GM21529 (cell line): ENCODE data around the gene SNED1.

ENCODE experiments used
- ATAC-seq: cut with Tn5 transposase; IDR thresholded peaks from one replicate; pipeline ENCODE4 v1.9.1; 2021; ENCODE audit not compliant: unreplicated experiment

The SNED1 gene

DNA sequence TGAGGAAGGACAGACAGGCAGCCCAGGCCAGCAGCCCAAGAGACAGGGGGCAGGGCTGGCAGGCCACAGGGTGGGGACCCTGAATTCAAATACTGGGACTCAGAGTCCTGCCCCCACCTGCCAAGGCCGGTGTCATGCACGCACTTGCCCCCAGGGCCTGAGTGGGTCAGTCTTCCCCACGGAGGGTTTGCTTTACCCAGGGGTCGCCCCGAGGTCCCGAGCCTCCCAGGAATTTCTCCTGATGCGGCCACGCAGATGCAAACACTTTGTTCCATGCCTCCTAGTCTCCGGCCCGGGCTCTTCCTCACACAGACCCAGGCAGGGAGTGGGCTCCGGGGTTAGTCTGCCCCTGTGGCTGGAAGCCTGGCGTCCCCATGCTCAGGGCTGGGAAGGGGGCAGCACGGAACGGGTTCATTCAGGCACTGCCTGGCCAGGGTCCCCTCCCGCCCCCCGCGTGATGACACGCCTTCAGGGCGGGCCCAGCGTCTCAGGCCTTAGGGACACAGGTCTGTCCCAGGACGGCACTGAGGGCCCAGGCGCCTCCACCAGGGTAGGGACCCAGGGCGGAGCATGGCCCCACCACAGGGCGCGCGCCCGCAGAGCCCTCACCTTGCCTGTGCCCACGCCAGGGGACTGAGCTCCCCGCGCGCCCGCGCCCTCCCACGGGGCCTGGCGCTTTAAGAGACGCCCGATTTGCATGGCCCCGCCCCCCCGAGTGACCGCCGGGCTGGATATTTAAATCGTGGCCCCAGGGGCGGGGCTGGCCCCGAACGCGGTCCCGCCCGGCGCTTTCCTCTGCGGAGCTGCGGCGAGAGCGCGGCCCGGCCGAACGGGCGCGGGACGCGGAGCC is at the start of gene SNED1:
TSS of gene SNED1 (plus strand) at position 763 of the 850 bp plus-strand sequence. CDS start 220 bp downstream, outside the sequence.
- ATAC-seq: peak; percentile 70

DNA sequence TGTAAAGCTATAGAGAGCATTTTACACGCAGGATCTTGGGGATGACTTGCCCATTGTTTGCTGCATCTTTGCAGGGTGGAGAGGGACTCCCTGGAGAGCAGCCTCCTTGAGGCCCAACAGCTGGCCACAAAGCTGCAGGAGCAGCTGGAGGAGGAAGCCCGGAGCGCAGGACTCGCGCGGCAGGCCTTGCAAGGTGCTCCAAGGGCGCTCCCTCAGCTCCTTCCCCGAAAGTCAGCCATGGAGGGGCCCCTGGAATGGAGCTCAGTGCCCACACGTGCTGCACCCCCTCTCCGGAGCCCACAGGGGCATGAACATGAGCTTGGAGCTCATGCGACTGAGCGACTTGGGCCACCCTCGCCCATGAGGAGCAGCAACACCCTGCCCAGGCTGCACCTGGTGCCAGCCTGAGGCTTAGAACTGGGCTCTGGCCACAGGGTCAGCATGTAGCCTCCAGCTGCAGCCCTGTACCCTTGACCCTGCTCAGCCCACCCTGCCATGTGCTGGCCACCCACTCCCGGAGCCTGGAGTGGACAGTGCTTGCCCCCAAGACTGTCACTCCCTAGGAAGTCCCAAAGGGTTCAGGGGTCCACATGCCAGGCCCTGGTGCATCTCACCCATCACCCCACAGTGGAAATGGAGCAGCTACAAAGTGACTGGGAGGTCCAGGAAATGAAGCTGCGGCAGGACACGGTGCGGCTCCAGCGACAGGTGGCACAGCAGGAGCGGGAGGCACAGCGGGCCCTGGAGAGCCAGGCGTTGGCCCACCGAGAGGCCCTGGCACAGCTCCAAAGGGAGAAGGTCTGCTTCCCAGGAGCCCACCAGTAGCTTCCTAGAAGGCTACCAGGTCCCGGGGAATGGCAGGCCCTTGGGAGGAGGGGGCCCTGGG is 49.3 kb upstream of the SNED1 start:
- no peak for ATAC-seq

DNA sequence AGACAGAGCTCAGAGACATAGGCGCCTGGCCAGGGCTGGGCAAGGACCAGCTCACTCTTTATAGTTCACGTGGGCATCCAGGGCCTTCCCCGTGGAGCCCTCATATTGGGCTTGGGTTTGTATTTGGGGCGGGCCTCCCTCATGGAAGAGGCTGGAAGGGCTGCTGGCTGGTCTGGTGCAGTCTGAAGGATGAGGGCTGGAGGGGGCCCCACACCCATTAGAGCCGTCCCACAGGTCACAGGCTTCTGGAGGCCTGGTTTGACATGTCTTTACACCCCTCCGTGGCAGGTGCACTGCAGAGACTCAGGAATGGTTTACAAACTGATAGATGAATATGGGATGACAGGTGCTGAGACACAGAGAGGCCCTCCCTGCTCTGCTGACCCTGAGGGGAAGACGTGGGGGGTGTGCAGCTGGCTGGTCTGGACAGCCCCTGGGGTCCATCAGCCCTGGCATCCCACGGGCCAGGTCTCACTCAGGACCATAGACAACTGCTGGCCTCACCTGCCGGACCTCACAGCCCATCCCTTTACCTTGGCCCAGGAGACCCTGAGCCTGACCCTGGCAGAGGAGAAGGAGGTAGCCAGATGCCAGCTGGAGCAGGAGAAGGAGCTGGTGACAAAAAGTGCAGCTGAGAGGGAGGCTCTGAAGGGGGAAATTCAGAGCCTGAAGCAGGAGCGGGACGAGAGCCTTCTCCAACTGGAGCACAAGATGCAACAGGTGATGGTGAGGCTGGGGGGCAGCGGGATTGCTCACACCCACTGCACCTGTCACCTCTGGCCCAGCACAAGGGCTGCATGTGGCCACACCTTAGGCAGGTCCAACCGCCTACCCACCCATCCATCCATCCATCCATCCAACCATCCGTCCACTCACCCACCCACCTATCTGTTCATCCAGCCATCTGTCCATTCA is 48.4 kb upstream of the SNED1 start:
- ATAC-seq: no peak

DNA sequence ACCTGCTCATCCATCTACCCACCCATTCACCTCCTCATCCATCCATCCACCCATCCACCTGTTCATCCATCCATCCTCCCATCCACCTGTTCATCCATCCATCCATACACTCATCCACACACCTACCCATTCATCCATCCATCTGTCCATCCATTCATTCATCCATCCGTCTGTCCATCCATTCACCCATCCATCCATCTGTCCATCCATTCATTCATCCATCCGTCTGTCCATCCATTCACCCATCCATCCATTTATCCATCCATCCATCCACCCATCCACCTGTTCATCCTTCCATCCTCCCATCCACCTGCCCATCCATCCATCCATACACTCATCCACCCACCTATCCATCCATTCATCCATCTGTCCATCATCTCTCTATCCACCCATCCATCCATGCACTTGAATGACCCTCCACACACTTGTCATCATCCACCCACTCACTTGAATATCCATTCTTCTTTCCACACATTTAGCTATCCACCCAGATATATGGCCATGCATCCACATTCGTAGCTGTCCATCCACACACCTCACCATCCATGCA is 47.3 kb upstream of the SNED1 start:
- ATAC-seq: no peak

DNA sequence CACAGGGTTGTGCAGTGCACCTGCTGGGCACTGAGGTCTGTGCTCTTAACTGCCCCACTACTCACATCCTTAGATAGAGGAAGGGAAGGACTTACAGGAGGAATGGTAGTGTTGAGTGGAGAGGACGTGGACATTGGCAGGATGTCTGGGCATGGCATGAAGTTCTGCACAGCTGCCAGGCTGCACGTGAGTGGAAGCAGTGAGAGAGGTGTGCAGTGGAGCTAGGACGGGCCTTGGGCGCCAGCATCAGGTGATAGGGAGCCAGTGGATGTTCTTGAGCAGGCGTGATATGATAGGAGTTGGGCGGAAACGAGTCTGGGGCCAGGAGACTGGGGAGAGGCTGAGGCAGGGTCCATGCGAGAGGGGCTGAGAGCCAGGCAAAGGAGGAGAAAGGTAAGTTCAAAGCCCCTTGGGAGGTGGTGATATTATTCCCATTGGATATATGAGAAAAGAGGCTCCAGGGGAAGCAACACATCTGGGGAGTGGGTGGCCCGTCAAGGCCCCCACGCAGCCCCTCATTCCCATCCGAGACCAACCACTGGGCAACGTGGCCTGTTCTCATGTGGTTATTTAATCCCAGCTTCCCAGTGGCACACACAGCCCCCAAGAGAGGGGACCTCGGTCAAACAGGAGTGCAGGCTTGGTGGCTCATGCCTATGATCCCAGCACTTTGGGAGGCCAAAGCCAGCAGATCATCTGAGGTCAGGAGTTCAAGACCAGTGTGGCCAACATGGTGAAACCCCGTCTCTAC is 45.7 kb upstream of the SNED1 start:
- no peak for ATAC-seq

DNA sequence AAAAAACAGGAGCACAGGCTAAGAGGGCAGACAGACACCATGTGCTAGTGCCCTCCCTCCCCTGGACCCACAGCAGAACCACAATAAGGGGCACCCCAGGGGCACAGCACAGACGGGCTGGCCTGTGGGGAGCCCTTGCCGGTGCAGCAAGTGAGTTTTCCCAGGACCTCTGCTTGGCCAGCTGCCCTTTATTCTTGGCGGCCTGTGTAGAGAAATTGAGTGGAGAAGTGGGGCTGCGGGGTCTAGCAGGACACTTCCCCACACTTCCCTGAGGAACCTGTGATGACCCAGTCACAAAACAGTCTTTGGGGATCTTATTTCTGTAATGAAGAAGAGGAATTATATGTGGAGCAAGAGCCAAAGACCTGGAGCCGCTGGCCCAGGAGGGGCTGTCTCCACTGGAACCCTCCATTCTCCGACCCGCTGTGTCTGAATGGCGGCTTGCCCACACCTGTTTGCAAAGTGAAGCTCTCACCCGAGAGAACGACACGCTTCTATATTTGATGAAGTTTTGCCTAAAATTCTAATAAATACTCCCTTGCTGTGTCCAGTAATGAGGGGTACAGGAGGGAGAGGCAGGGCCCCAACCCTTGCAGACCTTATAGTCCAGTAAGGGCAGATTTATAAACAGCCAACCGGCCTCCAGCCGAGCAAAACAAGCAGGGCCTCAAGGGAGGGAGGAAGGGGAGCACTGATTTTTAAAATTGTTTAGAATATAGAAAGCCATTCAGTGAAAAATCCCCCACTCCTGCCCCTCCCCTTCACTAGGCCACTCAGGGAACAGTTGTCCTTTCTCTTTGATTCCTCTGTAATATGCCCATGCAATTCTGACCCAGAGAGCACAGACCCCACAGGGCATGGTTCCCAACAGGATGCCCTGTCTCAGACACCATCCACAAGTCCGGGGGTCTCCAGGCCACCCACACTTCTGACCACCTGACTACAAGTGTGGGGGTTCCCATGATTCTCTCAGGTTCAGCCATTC is 44.7 kb upstream of the SNED1 start:
- no peak for ATAC-seq

DNA sequence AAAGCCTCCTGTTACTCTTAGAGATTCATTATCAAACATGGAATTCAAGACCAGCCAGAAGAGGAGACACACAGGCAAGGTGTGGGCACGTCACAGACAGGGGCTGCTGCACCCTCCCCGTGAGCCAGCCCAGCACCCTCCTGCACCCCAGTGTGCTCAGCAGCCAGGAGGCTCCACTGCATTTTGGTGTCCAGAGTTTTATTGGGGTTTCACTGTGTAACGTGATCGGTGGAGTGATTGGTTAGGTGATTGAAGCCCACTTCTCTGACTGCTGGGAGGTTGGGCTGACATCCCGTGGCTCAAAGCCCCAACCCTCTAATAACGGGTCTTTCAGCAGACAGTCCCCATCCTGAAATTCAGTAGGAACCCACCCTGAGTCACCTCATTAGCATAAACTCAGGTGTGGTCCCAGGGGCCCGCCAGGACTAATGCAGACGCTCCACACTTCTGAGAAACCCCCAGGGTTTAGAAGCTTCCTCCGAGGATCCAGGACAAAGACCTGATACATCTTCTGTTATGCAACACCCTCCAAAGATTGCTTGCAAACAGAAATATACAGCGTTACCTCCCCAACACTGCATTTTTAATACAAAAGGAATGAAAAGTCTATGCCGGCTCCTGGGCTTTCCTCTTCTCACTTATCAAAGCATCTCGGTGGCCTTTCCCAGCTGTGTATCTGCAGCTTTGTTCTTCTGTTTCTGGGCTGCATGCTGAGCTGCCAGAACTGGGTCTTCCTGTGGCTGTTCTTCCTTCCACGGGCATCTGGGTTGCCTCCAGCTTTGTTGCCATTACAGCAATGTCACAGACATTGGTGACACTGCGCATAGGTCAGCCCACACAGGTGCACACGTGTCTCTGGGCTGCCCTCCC is 43.7 kb upstream of the SNED1 start:
- no peak for ATAC-seq

DNA sequence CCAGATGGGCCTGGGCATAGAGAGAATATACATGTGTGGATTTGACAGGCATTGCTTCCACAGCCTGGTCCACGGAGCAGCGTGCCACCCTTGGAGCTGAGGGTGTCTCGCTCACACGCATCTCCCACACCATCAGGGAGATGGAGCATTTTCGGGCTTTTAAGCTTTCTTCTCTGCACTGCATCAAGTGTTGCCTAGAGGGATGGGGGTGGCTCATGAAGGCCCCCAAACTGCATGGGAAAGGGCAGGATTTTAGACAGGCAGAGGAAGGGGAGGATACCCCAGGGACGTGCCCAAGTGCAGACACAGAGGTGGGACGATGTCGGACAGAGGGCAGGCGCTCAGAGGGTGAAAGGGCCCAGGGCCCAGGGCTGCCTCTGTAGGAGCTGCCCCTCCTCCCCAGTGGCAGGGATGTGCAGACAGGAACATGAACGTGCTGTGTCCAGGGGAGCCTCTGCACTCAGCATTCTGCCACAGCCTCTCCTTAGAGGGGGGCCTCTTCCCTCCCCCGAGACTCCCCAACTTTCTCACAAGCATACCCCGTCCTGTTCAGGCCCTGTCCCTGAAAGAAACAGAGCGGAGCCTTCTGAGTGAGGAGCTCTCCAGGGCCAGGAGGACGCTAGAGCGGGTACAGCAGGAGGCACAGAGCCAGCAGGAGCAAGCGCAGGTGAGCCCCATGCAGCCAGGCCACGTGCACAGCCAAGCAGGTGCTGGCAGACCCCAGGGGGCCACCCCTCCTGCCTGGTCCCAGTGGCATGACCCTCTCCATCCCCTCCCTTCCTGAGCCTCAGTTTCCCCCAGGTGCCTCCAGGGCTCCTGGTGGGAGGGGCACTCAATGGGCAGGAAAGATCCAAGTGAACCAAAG is 42.9 kb upstream of the SNED1 start:
- ATAC-seq: no peak

DNA sequence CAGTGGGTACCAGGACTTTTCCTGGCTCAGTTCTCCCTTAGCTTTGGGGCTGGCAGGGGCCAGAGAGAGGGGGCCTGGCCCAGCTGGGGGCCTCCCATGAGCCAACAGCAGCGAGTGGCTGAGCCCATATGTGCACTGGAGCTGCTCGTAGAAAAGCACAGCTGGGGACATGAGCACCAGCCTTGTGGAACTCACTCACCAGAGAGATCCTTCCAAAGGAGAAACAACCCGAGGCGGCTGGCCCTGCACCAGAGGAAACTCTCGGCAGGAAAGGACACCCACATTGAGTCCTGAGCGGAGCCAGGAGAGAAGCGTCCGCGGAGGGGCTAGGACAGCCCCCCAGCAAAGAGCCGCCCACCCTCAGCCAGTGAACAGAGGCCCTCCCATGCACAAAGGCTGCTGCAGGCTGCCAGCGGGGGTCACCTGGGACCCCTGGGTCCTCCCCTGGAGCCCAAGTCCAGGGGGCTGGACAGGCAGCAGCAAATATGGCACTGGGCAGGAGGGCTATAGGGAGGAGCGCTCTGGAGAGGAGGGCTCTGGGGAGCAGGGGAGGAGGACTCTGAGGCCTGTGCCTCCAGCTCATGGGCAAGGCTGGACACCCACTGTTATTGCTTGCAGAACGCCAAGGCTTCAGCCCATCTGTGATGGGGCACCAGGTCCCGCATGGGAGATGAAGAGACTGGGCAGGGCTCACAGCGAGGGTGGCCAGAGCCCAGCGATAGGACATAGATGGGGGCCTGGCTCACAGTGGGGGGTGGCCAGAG is 42.1 kb upstream of the SNED1 start:
- ATAC-seq: no peak

DNA sequence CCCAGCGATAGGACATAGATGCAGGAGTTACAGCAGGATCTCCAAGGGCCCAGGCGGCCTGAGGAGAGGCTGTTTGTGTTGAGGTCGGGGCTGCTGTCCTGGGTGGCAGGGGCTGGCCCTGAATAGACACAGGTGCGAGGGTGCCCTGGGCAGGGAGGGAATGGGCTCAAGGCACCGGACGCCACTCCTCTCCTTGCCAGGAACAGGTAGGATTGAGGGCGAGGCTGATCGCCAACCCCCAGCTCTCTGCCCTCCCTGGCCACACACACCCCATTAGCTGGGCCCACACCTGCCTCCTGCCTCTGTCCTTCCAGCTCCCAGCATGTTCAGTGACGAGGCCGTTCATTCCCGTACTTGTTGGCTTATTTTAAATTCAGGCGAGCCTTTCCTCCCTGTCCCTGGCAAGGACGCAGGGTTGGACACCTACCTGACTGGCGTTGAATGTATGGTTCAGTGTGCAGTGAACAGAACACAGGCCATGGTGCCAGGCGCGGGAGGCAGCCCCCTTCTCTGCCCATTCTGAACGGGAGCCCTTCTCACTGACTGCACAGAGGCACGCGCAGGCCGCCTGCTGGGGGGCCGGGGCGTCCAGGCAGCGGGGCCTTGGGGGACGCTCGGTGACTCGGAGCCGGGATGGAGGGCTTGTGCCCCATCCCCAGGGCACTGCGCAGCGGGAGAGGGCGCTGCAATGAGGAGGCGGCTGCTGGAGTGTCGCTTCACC is 41.3 kb upstream of the SNED1 start:
- no peak for ATAC-seq

DNA sequence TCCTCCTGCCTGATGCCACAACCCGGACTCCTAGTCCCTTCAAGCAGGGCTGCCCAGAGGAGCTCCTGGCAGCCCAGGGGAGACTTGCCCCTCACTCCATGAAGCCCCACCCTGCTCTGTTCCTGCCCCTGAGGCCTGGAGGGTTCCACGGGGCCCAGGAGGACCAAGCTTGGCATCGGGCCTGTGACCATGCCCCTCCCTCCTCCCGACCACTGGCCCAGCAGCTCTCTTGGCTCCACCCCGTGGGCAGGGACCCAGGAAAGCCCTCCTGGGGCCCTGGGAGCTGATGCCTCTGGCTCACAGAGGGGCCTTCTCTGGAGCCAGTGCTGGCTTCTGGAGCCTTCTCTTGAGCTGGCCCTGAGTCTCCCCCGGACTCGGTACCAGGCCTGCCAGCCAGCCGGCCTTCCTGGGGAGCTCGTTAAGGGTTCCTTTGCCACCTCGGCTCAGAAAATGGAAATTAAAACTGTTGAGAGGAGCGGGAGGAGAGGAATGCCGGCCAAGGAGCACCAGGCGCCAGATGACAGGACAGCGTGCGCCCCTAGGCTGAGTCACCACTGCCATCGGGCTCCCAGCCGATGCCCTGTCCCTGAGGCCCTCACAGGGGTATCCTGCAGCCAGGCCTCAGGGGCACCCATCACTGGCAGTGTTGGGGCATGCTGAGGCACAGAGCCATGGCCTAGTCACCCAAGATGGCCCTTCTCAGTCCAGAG is 40.6 kb upstream of the SNED1 start:
- no peak for ATAC-seq

DNA sequence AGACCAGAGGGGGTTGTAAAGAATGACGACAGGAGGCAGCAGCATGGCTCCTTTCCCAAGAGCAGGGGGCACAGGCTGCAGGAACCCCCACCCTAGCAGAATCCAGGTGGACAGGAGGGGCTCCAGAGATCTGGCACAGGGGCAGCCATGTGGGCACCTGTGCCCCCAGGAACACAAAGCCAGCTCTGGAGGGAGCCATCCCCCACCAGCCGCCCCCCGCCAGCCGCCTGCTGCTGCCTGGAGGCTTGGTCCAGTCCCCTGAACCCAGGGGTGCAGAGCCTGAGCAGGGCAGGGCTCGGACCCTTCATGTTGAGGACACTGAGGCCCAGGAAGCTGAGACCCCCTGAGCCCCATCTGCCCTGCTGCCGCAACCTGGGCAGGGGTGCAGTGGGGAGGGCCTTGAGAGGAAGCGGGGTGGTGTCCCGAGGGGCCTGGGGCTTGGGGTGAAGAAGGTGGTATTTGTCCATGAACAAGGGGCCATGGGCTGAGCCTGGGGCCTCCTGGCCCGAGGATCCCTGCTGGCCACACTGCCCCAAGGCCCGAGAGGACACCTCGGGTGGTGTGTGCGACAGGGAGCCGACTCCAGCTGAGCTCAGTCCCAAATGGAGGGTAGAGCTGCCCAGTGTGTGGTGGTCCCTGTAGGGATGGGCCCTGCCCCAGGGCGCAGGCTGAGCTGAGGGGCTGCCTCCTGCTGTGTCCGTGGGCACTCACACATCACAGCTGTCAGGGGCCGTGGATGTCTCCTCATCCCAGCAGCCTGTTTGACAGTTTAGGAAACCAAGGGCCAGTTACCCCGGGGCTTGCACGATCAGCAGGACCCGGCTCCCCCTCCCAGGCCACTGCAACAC is 39.8 kb upstream of the SNED1 start:
- ATAC-seq: no peak

DNA sequence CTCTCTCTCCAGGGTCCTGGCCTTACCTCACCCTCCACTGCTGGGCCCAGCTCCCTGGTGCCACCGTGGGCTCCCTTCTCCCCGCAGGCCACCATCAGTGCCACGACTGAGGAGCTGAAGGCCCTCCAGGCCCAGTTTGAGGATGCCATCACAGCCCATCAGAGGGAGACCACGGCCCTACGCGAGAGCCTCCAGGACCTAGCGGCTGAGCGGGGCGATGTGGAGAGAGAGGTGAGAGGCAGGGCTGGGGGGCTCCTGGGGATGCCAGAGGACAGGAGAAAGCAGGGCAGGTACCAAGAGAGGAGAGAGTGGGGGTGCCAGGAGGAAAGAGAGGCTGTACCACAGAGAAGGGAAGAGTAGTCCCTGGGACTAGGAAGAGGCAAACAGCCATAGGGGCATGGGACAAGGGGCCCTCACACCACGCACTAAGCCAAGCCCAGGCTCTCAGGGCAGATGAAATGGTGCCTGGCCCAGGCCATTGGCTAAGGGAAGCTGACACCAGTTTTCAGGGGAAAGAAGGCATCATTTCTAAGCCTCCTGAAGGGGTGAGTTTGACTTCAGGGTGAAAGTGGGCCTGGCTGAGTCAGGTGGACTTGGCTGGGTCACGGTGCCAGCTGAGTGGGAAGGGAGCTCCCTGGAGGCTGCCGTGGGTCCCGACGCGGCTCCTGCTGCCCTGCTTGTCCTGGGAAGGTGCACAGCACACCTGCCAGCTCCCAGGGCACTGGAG is 39.0 kb upstream of the SNED1 start:
- ATAC-seq: no peak
